ENCODE results near the gene GLRA2.

Gene GLRA2

GRCh38 chrX:14712096-14712495 is 182.8 kb downstream of the GLRA2 start:
- DNase-seq, result no peak

- no peak for DNase-seq
Measured at GRCh38 chrX:14717949-14718348, 188.6 kb downstream of the GLRA2 start.

GRCh38 chrX:14718403-14718802 is 189.1 kb downstream of the GLRA2 start:
- DNase-seq, result no peak

GRCh38 chrX:14729058-14729457 is 199.7 kb downstream of the GLRA2 start:
- DNase-seq, result no peak

- DNase-seq, result no peak
Measured at GRCh38 chrX:14738643-14739042, 209.3 kb downstream of the GLRA2 start.

GRCh38 chrX:14753441-14753840 is 224.1 kb downstream of the GLRA2 start:
- no peak for DNase-seq

GRCh38 chrX:14758029-14758491 is 228.7 kb downstream of the GLRA2 start:
- DNase-seq, result no peak

- DNase-seq, result no peak
Measured at GRCh38 chrX:14775416-14775815, 246.1 kb downstream of the GLRA2 start.

GRCh38 chrX:14776901-14777300 is 247.6 kb downstream of the GLRA2 start:
- no peak for DNase-seq

GRCh38 chrX:14777525-14777924 is 248.2 kb downstream of the GLRA2 start:
- no peak for DNase-seq

- DNase-seq, result no peak
Measured at GRCh38 chrX:14779580-14779979, 250.2 kb downstream of the GLRA2 start.

Data from NK-92 treated with Interleukin-12 subunit alpha and Interleukin-12 subunit beta, amount 100 ng/mL, for 24 hours (cell line).